Heart right ventricle (tissue), 16 donors: ENCODE results near the gene ZXDC. TPM values are rescaled to one million over a fixed set of nuclear protein-coding genes. Genes with fewer than 3 reads are reported as not detected.

Experiments used
- ATAC-seq, 8 donors: fragments of 200-7000 bp; cut with Tn5 transposase; one replicate each; pipeline ENCODE4 v1.9.1; 2020; ENCODE audit warnings: mild to moderate bottlenecking in 8 of 8, moderate library complexity in 8 of 8, moderate number of reproducible peaks in 1 of 8
- DNase-seq, 2 donors: peaks; one replicate each; pipeline ENCODE4 v3.0.0-alpha.2; 2020
- H3K27ac ChIP-seq, 10 donors: fragments of 200-600 bp; sonication (generic) in 2 of 10; one replicate each; pipeline versions ENCODE4 v1.5.0 to v1.8.0; 2020 to 2022; ENCODE audit warnings: mild to moderate bottlenecking in 3 of 10
- H3K27me3 ChIP-seq, 7 donors: fragments of 200-600 bp; one replicate each; pipeline ENCODE4 v1.8.0; 2021 to 2022; ENCODE audit warnings: mild to moderate bottlenecking in 2 of 7
- H3K36me3 ChIP-seq, 9 donors: fragments of 200-600 bp; sonication (generic) in 1 of 9; one replicate each; pipeline versions ENCODE4 v1.5.0 to v1.8.0; 2020 to 2022; ENCODE audit warnings: mild to moderate bottlenecking in 2 of 9
- H3K4me1 ChIP-seq, 9 donors: fragments of 200-600 bp; sonication (generic) in 1 of 9; one replicate each; pipeline versions ENCODE4 v1.5.0 to v1.8.0; 2020 to 2022; ENCODE audit warnings: mild to moderate bottlenecking in 4 of 9
- H3K4me3 ChIP-seq, 10 donors: fragments of 200-600 bp; sonication (generic) in 2 of 10; one replicate each; pipeline versions ENCODE4 v1.5.0 to v1.8.0; 2020 to 2022; ENCODE audit warnings: mild to moderate bottlenecking in 7 of 10, moderate library complexity in 2 of 10
- H3K9me3 ChIP-seq, 11 donors: fragments of 200-600 bp in 10 of 11; sonication (generic) in 2 of 11; one replicate each; pipeline versions ENCODE4 v1.5.0 to v1.8.0; 2013 to 2022; ENCODE audit warnings: mild to moderate bottlenecking in 2 of 11, control low read depth in 1 of 11, moderate library complexity in 1 of 11
- WGBS, 2 donors: extraction: QIAGEN DNeasy Blood & Tissue Kit; methylation state at CpG; one replicate each; pipeline ENCODE4 v1.1.7; 2013; ENCODE audit warnings: inconsistent platforms in 1 of 2; 5-methylcytosine and 5-hydroxymethylcytosine counted together
- intact Hi-C, 10 donors: fragments of 100-400 bp; cut with DNase I; formaldehyde crosslinking; loops; one replicate each; pipeline versions ENCODE4 v1.11.1 to v1.14.2; 2022
- polyA plus RNA-seq, 2 donors: library from polyadenylated mRNA; stranded (reverse); fragments of 200-250 nt; gene quantifications; one replicate each; pipeline ENCODE4 v1.2.3, GENCODE V29; 2013
- total RNA-seq, 10 donors: library from RNA; stranded (reverse); fragmentation: NEBNext Ultra II Directional in 3 of 10; extraction: Animal tissue kit (Norgen Biotek cat#: 25700) in 3 of 10; gene quantifications; one replicate each; pipeline versions ENCODE4 v1.2.1 to v1.2.4, GENCODE V29; 2021 to 2023
- TF ChIP-seq, protein P1 (sequence below), 9 donors: fragments of 200-600 bp; sonication (generic) in 2 of 9; IDR thresholded peaks; one replicate each; pipeline versions ENCODE4 v1.5.0 to v1.8.0; 2021 to 2022; ENCODE audit warnings: antibody characterized with exemption in 9 of 9, mild to moderate bottlenecking in 5 of 9, moderate library complexity in 1 of 9
- donor health status: Arrhythmogenic right ventricular cardiomyopathy.
- donor health status: ischemic (EF 13 %, LVEDD 7.1; RV severe dilation, severe dysfunction).
- donor health status: healthy with polysubstance abuse.
- donor health status: DM: no; HTN: yes; CAD: no.
- donor health status: DM: no; HTN: no; CAD: no.
- donor health status: ischemic (EF 25% LVEDD 6.9; RV normal size, moderate dysfunction).
- donor health status: ischemic (EF 25% LVEDD 5.7; RV mildly dilated, moderate dysfunction).
- donor health status: healthy.
- donor health status: DM: yes; HTN: yes; CAD: no.
- donor health status: Ischemic cardiomyopathy.
- donor health status: ischemic (EF 35%, LVEDD 5.7; RV mildly dilated, moderate dysfunction).
- donor health status: nonischemic (EF 11% LVEDD 7.7; RV severe dilation, severe dysfunction).
- donor health status: DM: yes; HTN: yes; CAD: no.
- donor health status: PGD.
- donor health status: ischemic (EF 29% LVEDD 5.4; RV normal size, mild dysfunction).
- donor health status: nonischemic (EF 23%, LVEDD 6.1; RV moderate dilation, normal function).

The ZXDC gene
- total and polyA plus RNA-seq, 12 donors = 6.6 to 25.4 (median 19.4) TPM

DNA sequence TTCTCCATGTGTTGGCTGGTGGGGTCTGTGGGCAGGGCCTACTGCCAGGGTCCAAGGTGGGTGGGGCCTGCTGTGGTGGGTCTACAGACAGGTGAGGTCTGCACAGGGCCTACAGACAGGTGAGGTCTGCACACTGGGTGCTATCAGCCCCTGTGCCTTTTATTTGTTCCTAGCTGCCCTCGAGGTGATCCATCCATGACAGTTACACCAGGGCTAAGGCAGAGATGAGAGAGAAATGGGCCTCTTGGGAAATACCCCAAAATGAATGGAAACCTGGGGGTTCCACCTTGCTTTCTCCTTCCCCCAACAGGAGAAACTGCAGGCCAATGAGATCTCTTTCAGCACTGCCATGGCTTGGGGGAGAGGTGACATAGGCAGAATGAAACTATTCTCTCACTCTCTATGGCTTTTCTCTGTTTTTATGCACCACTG is 44.6 kb downstream of the ZXDC start:
- no peak for ATAC-seq
- DNase-seq = no peak
- peaks cover 0 to 17% (median 0%) of the 10 kb centered on the region in 9 donors for H3K36me3 ChIP-seq
- 95 to 100% methylated on average over 1 of the region's 1 CpG for WGBS, 2 donors
- H3K27ac ChIP-seq = no peak overlapping the region
- H3K4me3 ChIP-seq = no peak overlapping the region
- peaks cover 0 to 16% (median 9%) of the 10 kb centered on the region in 9 donors for H3K4me1 ChIP-seq
- H3K27me3 ChIP-seq = no peaks in the 10 kb centered on the region
- intact Hi-C loops = no loop called here
- TF ChIP-seq, protein P1, sequence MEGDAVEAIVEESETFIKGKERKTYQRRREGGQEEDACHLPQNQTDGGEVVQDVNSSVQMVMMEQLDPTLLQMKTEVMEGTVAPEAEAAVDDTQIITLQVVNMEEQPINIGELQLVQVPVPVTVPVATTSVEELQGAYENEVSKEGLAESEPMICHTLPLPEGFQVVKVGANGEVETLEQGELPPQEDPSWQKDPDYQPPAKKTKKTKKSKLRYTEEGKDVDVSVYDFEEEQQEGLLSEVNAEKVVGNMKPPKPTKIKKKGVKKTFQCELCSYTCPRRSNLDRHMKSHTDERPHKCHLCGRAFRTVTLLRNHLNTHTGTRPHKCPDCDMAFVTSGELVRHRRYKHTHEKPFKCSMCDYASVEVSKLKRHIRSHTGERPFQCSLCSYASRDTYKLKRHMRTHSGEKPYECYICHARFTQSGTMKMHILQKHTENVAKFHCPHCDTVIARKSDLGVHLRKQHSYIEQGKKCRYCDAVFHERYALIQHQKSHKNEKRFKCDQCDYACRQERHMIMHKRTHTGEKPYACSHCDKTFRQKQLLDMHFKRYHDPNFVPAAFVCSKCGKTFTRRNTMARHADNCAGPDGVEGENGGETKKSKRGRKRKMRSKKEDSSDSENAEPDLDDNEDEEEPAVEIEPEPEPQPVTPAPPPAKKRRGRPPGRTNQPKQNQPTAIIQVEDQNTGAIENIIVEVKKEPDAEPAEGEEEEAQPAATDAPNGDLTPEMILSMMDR (IDR thresholded peaks at IDR 0.05) = no peak
- peaks cover 0 to 43% (median 15%) of the 10 kb centered on the region in 11 donors for H3K9me3 ChIP-seq

DNA sequence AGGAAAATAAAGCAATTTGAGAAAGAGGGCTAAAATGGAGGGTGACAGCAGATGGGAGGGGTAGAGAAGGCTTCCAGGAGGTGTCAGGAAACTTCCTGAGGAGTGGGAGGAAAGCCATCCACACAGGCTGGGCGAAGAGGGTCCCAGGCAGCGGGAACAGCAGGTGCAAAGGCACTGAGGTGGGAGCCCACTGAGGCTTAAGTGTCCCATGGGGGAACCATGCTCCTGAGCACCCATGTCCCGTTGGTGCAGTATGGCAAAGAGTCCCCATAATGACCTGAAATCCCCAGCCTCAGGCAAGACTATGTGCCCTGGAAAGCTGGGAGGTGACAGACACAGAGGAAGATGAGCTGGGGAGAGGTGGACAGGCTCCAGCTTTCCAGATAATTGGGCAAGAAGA is 50.9 kb downstream of the ZXDC start:
- DNase-seq (no peak), ATAC-seq (no peak)
- Histone ChIP-seq H3K4me3 (no peak overlapping the region), H3K27ac (no peak overlapping the region), H3K27me3 (peaks cover 0 to 4% (median 0%) of the 10 kb centered on the region in 7 donors), H3K9me3 (peaks cover 0 to 37% (median 12%) of the 10 kb centered on the region in 11 donors), H3K4me1 (no peaks in the 10 kb centered on the region), H3K36me3 (no peaks in the 10 kb centered on the region)
- TF ChIP-seq, protein P1 (IDR thresholded peaks at IDR 0.05) = no peak
- WGBS, 2 donors = 75 to 93% methylated on average over 3 of the region's 3 CpGs
- intact Hi-C loops = no loop called here

DNA sequence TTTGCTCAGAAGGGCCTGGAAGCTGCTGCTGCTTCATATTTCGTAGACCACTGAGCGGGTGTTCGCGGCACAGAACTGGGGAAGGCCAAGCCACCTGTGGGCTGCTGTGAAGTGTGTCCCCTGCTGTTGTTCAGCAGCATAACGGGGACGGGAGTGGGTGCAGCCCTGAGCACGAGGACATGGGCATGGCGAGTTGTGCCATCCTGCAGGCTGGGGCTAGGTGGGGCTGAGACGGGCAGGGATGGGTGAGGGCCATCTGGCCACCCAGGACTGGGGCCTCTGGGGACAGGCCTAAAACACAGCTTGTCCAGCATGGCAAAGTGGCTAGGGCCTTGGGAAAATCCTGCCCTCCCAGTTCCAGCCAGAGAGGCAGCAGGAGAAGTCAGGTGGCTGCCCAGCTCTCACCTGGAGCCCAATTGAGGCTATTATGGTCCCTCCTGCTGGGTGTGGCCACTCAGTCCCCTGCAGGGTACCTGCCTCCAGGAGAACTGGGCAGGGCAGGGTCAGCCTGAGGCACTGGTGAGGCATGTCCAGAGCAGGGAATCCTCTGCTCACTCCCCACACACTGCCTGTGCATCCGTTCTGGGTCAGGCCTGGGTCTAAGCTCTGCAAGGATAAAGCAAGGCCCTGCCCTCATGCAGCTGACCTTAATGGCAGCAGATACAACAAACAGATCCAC is 51.5 kb downstream of the ZXDC start:
- intact Hi-C loops = no loop called here
- DNase-seq (no peak), ATAC-seq (no peak)
- Histone ChIP-seq H3K4me3 (no peak overlapping the region), H3K36me3 (no peaks in the 10 kb centered on the region), H3K27ac (no peak overlapping the region), H3K9me3 (peaks cover 0 to 34% (median 12%) of the 10 kb centered on the region in 11 donors), H3K4me1 (no peaks in the 10 kb centered on the region), H3K27me3 (peaks cover 0 to 6% (median 0%) of the 10 kb centered on the region in 7 donors)
- 92 to 94% methylated on average over 10 of the region's 10 CpGs for WGBS, 2 donors
- TF ChIP-seq, protein P1 (IDR thresholded peaks at IDR 0.05) = no peak

DNA sequence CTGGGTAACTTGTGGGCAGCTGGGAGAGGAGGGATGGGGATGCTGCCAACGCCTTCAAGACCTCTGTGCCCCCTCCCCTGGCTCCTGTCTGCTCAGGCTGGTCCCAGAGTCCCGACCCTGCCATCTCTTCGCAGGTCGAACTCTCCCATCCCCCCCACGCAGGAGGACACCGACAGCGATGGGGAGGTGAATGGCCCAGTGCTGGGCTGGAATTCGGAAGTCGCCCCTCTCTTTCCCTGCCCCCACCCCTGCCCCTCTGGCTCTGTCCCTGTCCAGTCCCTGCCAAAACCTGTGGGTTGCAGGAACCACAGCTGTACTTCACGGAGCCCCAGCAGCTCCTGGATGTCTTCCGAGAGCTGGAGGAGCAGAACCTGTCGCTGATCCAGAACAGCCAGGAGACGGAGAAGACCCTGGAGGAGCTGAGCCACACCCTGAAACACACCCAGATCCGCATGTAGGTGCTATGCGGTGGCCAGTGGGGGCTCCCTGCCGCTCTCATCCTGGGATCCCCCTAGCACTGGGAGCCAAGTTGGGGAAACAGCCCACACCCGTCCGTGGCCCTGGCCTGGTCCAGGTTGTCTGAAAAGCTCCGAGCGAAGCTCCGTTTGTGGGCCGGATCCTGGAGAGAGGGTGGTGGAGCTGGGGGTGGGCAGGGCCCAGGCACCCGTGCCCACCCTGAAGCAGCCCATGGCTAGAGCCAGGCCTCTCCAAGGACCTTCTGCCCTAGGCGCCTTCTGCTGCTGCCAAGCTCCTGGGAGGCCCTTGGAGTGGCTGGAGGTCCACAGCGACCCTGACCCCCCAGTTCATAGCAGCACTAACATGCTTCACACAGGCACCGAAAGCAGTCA is 52.3 kb downstream of the ZXDC start:
- Histone ChIP-seq H3K27me3 (peaks cover 0 to 13% (median 1%) of the 10 kb centered on the region in 7 donors), H3K4me1 (no peaks in the 10 kb centered on the region), H3K4me3 (no peak overlapping the region), H3K36me3 (no peaks in the 10 kb centered on the region), H3K27ac (no peak overlapping the region), H3K9me3 (peaks cover 0 to 34% (median 12%) of the 10 kb centered on the region in 11 donors)
- intact Hi-C loops = no loop called here
- TF ChIP-seq, protein P1 (IDR thresholded peaks at IDR 0.05) = no peak
- 87% methylated on average over 26 of the region's 26 CpGs for WGBS, 2 donors
- ATAC-seq (no peak), DNase-seq (no peak)
